ENCODE measurements around the gene CDH4. TPM values are rescaled to one million over a fixed set of nuclear protein-coding genes. Genes with fewer than 3 reads are reported as not detected.
A peak's percentile ranks its signal among the peaks of the same experiment; 100 is the strongest.

CDH4 gene
- total and polyA plus RNA-seq, 2 of the 13 experiments (the other 11 are each of a cell fraction or from before 2014, with no cell fraction given): not detected

GRCh38 chr20:61304750-61305149 lies 52.7 kb downstream of the CDH4 start (continued):
- TF ChIP-seq ZNF646 (CRISPR knock-in tag; IDR thresholded peaks at IDR 0.05) (peak; percentile 48; the same call in 1 of the 2 replicates), NR2C2 (CRISPR knock-in tag; IDR thresholded peaks at IDR 0.05; ENCODE audit: borderline replicate concordance) (no peak), IKZF1 (IDR thresholded peaks at IDR 0.05) (peak; percentile 96), PHB2 (IDR thresholded peaks at IDR 0.05; ENCODE audit: partially characterized antibody) (peak; percentile 98), EZH2 (conservative IDR thresholded peaks at IDR 0.05; ENCODE audit: low read depth, low read length) (no peak)
- TF ChIP-seq, protein P1, sequence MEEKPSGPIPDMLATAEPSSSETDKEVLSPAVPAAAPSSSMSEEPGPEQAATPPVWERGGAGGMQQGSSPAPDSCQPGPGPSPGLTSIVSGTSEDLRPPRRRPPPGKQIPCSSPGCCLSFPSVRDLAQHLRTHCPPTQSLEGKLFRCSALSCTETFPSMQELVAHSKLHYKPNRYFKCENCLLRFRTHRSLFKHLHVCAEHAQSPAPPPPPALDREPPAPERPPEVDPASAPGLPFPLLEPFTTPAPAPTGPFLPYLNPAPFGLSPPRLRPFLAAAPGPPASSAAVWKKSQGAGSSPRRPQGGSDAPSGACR (CRISPR knock-in tag; IDR thresholded peaks at IDR 0.05): no peak

Measured in HepG2 (cell line).